HCT116 (cell line): ENCODE results near the gene CDC42SE1. TPM values are rescaled to one million over a fixed set of nuclear protein-coding genes. Genes with fewer than 3 reads are reported as not detected.
A peak's percentile ranks its signal among the peaks of the same experiment; 100 is the strongest.

Experiments
- ATAC-seq: fragments of 200-7000 bp; cut with Tn5 transposase; 2 replicates; pipeline ENCODE4 v1.9.1; 2020; ENCODE audit warnings: mild to moderate bottlenecking, moderate library complexity
- BruUV-seq: library from RNA; stranded (reverse); fragments of 400-500 nt; replicated peaks from 2 replicates; lab custom pipeline; 2021; lab: Mats Ljungman, UMichigan
- CTCF ChIA-PET: fragments of 300-600 bp; sonication (Branson Sonifier 250); formaldehyde crosslinking; loops from one replicate; lab custom pipeline; 2021; ENCODE audit warnings: antibody characterized with exemption; lab: Charles Lee
- POLR2A ChIA-PET: fragments of 300-600, 350-600 bp; sonication (Branson Sonifier 250); formaldehyde crosslinking; loops from one replicate; lab custom pipeline; 2021; ENCODE audit warnings: antibody characterized with exemption; lab: Charles Lee
- RAD21 ChIA-PET, 2 experiments: fragments of 300-600 bp; sonication (Branson Sonifier 250); formaldehyde crosslinking; loops; one replicate each; lab custom pipeline; 2023; ENCODE audit warnings: low total read pairs in 2 of 2; ENCODE audit not compliant: uncharacterized antibody in 2 of 2, unreplicated experiment in 2 of 2, low non-redundant PET in 1 of 2; lab: Charles Lee
- DNase-seq: peaks from one replicate; pipeline ENCODE4 v3.0.0-alpha.2; 2010; ENCODE audit warnings: low read depth, low spot score
- H2AFZ ChIP-seq: fragments of 200-600 bp; shearing (Covaris generic), sonication (generic); 2 replicates; pipeline ENCODE4 v1.6.1; 2017; ENCODE audit warnings: low read depth, mixed run types, mixed read lengths, antibody characterized with exemption, low read length; ENCODE audit not compliant: poor library complexity, severe bottlenecking
- H3K27ac ChIP-seq: 2 replicates; pipeline ENCODE4 v1.5.1; 2012; ENCODE audit warnings: low read depth, low read length
- H3K27me3 ChIP-seq: fragments of 200-600 bp; sonication (generic); 2 replicates; pipeline ENCODE4 v1.6.1; 2016; ENCODE audit warnings: mixed run types, low read length, mixed read lengths; ENCODE audit not compliant: insufficient read depth
- H3K36me3 ChIP-seq, 2 experiments: fragments of 200-500 bp in 1 of 2; fragments of 200-600 bp in 1 of 2; sonication (Bioruptor generic) in 1 of 2; sonication (generic) in 1 of 2; 2 replicates each; pipeline versions ENCODE4 v1.5.1 to v1.6.1; 2014 to 2016; ENCODE audit warnings: low read length in 2 of 2, inconsistent platforms in 1 of 2, mixed read lengths in 1 of 2, mixed run types in 1 of 2; ENCODE audit not compliant: insufficient read depth in 2 of 2, control insufficient read depth in 1 of 2
- H3K4me1 ChIP-seq, 2 experiments: fragments of 200-600 bp in 1 of 2; sonication (generic) in 1 of 2; 2 replicates each; pipeline versions ENCODE4 v1.5.1 to v1.6.1; 2012 to 2017; ENCODE audit warnings: low read length in 2 of 2, inconsistent platforms in 1 of 2, mild to moderate bottlenecking in 1 of 2, mixed read lengths in 1 of 2, mixed run types in 1 of 2, moderate library complexity in 1 of 2; ENCODE audit not compliant: insufficient read depth in 2 of 2, control insufficient read depth in 1 of 2
- H3K4me2 ChIP-seq: fragments of 200-600 bp; sonication (generic); 2 replicates; pipeline ENCODE4 v1.6.1; 2017; ENCODE audit warnings: mixed run types, low read length, mixed read lengths
- H3K4me3 ChIP-seq, 2 experiments: fragments of 200-600 bp in 1 of 2; sonication (generic) in 1 of 2; replicated peaks in 1 of 2; 2 replicates each; pipeline ENCODE4 v1.5.1; 2011 to 2016; ENCODE audit warnings: low read length in 2 of 2, control low read depth in 1 of 2, low read depth in 1 of 2, mild to moderate bottlenecking in 1 of 2, mixed read lengths in 1 of 2, mixed run types in 1 of 2
- H3K79me2 ChIP-seq: fragments of 200-600 bp; sonication (generic); 2 replicates; pipeline ENCODE4 v1.6.1; 2017; ENCODE audit warnings: mild to moderate bottlenecking, mixed run types, low read length, moderate library complexity, mixed read lengths; ENCODE audit not compliant: insufficient read depth
- H3K9ac ChIP-seq: fragments of 200-600 bp; sonication (generic); 2 replicates; pipeline ENCODE4 v1.6.1; 2016; ENCODE audit warnings: low read length, mixed read lengths
- H3K9me2 ChIP-seq: fragments of 200-600 bp; sonication (generic), shearing (Covaris generic); 2 replicates; pipeline ENCODE4 v1.6.1; 2017; ENCODE audit warnings: mixed run types, mild to moderate bottlenecking, moderate library complexity; ENCODE audit not compliant: insufficient read depth
- H3K9me3 ChIP-seq, 2 experiments: fragments of 200-500 bp in 1 of 2; fragments of 200-600 bp in 1 of 2; sonication (Bioruptor generic) in 1 of 2; sonication (generic) in 1 of 2; 2 replicates each; pipeline ENCODE4 v1.6.1; 2014 to 2017; ENCODE audit warnings: low read length in 2 of 2, mixed read lengths in 2 of 2, inconsistent platforms in 1 of 2, low read depth in 1 of 2, mild to moderate bottlenecking in 1 of 2, mixed run types in 1 of 2, moderate library complexity in 1 of 2; ENCODE audit not compliant: control insufficient read depth in 1 of 2, insufficient read depth in 1 of 2
- H4K20me1 ChIP-seq: fragments of 200-600 bp; sonication (generic), shearing (Covaris generic); 2 replicates; pipeline ENCODE4 v1.6.1; 2017; ENCODE audit warnings: mixed run types, mild to moderate bottlenecking, moderate library complexity; ENCODE audit not compliant: insufficient read depth
- EZH2phosphoT487 ChIP-seq: fragments of 200-600 bp; IDR thresholded peaks from 2 replicates; pipeline ENCODE4 v1.6.1; 2018; ENCODE audit warnings: antibody characterized with exemption, borderline replicate concordance
- SIN3A ChIP-seq: IDR thresholded peaks from 2 replicates; pipeline ENCODE4 v1.6.1; 2012; ENCODE audit warnings: low read depth
- TCF7L2 ChIP-seq: IDR thresholded peaks from 2 replicates; pipeline ENCODE4 v1.7.0; 2011; ENCODE audit warnings: borderline replicate concordance, inconsistent platforms; ENCODE audit not compliant: insufficient read depth, insufficient read length; ENCODE audit errors: extremely low read depth
- YY1 ChIP-seq: IDR thresholded peaks from 2 replicates; pipeline ENCODE4 v1.6.1; 2011; ENCODE audit warnings: low read length, low read depth, moderate library complexity, mild to moderate bottlenecking; ENCODE audit not compliant: insufficient replicate concordance; ENCODE audit errors: extremely low read depth
- ZFX ChIP-seq: fragments of 450-650 bp; IDR thresholded peaks from 2 replicates; pipeline ENCODE4 v1.6.1; 2017
- intact Hi-C: fragments of 100-400 bp; cut with micrococcal nuclease; formaldehyde crosslinking; loops from 2 replicates; pipeline ENCODE4 v1.10.0; 2022
- total RNA-seq: library from RNA; stranded (reverse); gene quantifications from one replicate; pipeline ENCODE4 v1.2.1, GENCODE V29; 2021; ENCODE audit not compliant: unreplicated experiment

CDC42SE1 gene
- total RNA-seq, 1 experiment from 2014 or later = 50.5 TPM

- BruUV-seq = no TSS peak
- H4K20me1 ChIP-seq = no peaks in the 10 kb centered on the region; the same call in 1 of the 2 replicates
- RAD21 ChIA-PET = no interaction called here
Observed at GRCh38 chr1:151060657-151061421, 1.4 kb upstream of the CDC42SE1 start.

GRCh38 chr1:151060007-151060656 lies 710 bp upstream of the CDC42SE1 start, which contains the start of gene MLLT11:
Gene MLLT11, plus strand, starts transcription at chr1:151060397. Its CDS starts 6,828 bp downstream, at chr1:151067225.
- TF ChIP-seq YY1 = no peak
- peak; percentile 30 for TF ChIP-seq TCF7L2
- ChIA-PET CTCF (interaction anchor here (1.2 to 2.1 kb wide), 3 partner anchors 9 to 40 kb away, joined by 3 to 9 read pairs (median 4); no protein-coding TSS in a partner anchor), RAD21 (no interaction called here), POLR2A (interaction anchor here (0.5 to 1.2 kb wide), 3 partner anchors 11 to 331 kb away, joined by 3 read pairs; no protein-coding TSS in a partner anchor)
- peaks cover 18 to 41% of the 10 kb centered on the region in 2 experiments for H3K4me1 ChIP-seq
- peak within 1 kb of the TSS; percentile 76 for H3K4me2 ChIP-seq
- peak within 1 kb of the TSS; percentile 90 for H3K9ac ChIP-seq
- intact Hi-C loops = no loop called here
- H3K4me3 ChIP-seq = peak within 1 kb of the TSS; percentile 70 to 96
- no peaks in the 10 kb centered on the region for H3K9me3 ChIP-seq
- peak within 1 kb of the TSS; percentile 33 for H2AFZ ChIP-seq
- DNase-seq (no peak), ATAC-seq (no peak)
- no peaks in the 10 kb centered on the region; the same call in 1 of the 2 replicates for H4K20me1 ChIP-seq
- H3K79me2 ChIP-seq = peaks cover 43% of the 10 kb centered on the region
- no peaks in the 10 kb centered on the region for H3K27me3 ChIP-seq
- peaks cover 8 to 18% of the 10 kb centered on the region in 2 experiments for H3K36me3 ChIP-seq
- H3K27ac ChIP-seq = peak within 1 kb of the TSS; percentile 90
- TSS peak; percentile 44 for BruUV-seq
- no peaks in the 10 kb centered on the region for H3K9me2 ChIP-seq

More at GRCh38 chr1:151060657-151061421, 1.4 kb upstream of the CDC42SE1 start:
- no peak overlapping the region for H3K4me3 ChIP-seq
- ATAC-seq = no peak
- H3K9me3 ChIP-seq = no peaks in the 10 kb centered on the region
- TF ChIP-seq ZFX (0 out of 2 replicates have a peak, but pooled peaks have one; percentile 20), SIN3A (no peak), EZH2phosphoT487 (no peak)
- H3K9ac ChIP-seq = no peak overlapping the region
- intact Hi-C loops = no loop called here
- H3K36me3 ChIP-seq = peaks cover 2 to 11% of the 10 kb centered on the region in 2 experiments; a peak in 3 of 4 replicates
- H3K4me1 ChIP-seq = peaks cover 18 to 38% of the 10 kb centered on the region in 2 experiments
- H3K79me2 ChIP-seq = peaks cover 36% of the 10 kb centered on the region
- no peak overlapping the region for H2AFZ ChIP-seq
- no peak overlapping the region for H3K27ac ChIP-seq
- DNase-seq = no peak
- peak overlapping the region; percentile 76; the same call in 1 of the 2 replicates for H3K4me2 ChIP-seq
- POLR2A ChIA-PET = interaction anchor here (0.5 kb wide), 1 partner anchor 331 kb away, joined by 3 read pairs; no protein-coding TSS in a partner anchor
- CTCF ChIA-PET = interaction anchor here (2.1 kb wide), 1 partner anchor 39 kb away, joined by 9 read pairs; no protein-coding TSS in a partner anchor
- no peaks in the 10 kb centered on the region for H3K9me2 ChIP-seq
- no peaks in the 10 kb centered on the region for H3K27me3 ChIP-seq
